Measurements from ENCODE around the gene ANKH.

DNA sequence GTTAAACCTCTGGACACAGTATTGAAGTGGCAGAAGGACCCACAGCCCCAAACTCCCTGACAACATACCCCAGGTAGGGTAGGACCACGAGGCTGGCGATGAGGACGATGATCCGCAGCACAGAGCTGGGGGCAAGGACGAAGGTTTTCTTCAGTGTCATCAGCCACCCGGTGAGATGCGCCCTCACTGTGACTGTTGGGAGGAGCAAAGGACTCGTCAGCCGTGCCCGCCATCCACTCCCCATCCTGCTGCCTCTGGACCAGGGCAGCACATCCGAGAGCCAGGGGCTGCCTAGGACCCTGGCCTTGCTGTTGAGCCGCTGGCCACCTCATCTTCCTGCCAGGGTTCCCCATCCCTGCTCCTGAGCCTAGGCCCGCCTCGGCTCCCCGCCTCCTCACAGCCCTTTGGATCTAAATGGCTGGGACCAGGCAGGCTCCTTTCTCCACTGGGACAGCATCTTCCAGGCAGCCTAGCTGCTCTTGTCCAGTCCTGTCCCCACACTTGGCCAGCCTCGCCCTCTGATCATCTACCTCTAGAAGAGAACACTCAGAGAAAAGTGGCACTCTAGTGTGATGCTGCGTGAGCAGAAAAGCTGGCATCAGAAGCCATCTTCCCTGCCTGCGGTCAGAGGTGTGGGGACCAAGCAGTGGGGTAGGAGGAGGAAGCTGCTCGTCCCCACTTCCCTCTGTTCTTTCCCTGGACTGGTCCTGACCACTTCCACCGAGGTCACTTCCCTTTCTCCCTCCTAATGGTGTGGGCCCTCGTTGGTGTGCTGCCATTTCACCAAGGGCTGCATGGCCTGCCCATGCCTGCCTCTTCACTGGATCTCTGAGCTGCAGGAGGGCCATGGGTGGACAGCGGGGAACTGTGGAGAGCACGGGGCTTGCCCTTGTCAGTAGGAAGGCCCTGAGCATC is 157.8 kb downstream of the ANKH start:
- TF ChIP-seq, protein P1, sequence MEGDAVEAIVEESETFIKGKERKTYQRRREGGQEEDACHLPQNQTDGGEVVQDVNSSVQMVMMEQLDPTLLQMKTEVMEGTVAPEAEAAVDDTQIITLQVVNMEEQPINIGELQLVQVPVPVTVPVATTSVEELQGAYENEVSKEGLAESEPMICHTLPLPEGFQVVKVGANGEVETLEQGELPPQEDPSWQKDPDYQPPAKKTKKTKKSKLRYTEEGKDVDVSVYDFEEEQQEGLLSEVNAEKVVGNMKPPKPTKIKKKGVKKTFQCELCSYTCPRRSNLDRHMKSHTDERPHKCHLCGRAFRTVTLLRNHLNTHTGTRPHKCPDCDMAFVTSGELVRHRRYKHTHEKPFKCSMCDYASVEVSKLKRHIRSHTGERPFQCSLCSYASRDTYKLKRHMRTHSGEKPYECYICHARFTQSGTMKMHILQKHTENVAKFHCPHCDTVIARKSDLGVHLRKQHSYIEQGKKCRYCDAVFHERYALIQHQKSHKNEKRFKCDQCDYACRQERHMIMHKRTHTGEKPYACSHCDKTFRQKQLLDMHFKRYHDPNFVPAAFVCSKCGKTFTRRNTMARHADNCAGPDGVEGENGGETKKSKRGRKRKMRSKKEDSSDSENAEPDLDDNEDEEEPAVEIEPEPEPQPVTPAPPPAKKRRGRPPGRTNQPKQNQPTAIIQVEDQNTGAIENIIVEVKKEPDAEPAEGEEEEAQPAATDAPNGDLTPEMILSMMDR (IDR thresholded peaks at IDR 0.05; ENCODE audit: borderline replicate concordance, extremely low read depth, low read length, poor library complexity, severe bottlenecking) = no peak
- no peak for TF ChIP-seq EZH2 (IDR thresholded peaks at IDR 0.05; ENCODE audit: borderline replicate concordance, low read depth, low read length, severe bottlenecking)

All from DND-41 (cell line).